HG03439 (cell line): ENCODE measurements around the gene STXBP1.

ENCODE experiments used
- ATAC-seq: cut with Tn5 transposase; IDR thresholded peaks from one replicate; pipeline ENCODE4 v1.9.1; 2021; ENCODE audit warnings: mild to moderate bottlenecking, moderate library complexity; ENCODE audit not compliant: unreplicated experiment

STXBP1 gene

GRCh38 chr9:127689329-127690000, 77.4 kb downstream of the STXBP1 start:
- no peak for ATAC-seq

- ATAC-seq: no peak
These were observed 78.7 kb downstream of the STXBP1 start for GRCh38 chr9:127690735-127691134.

GRCh38 chr9:127692071-127692470, 80.0 kb downstream of the STXBP1 start:
- ATAC-seq: no peak

- ATAC-seq: no peak
These were observed 81.1 kb downstream of the STXBP1 start for GRCh38 chr9:127693143-127693542.

DNA sequence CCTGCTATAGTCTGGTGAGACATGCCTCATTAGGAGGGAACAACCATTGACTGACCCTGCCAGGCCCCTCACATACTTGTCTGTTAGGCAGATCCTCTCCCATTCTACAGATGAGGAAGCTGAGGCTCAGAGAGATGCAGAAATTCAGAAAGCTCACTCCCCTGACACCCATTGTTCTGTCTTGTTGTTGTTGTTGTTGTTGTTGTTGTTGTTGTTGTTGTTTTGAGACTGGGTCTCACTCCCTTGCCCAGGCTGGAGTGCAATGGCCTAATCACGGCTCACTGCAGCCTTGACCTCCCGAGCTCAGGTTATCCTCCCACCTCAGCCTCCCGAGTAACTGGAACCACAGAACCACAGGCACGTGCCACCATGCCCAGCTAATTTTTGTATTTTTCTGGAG, 81.6 kb downstream of the STXBP1 start:
- ATAC-seq: no peak

DNA sequence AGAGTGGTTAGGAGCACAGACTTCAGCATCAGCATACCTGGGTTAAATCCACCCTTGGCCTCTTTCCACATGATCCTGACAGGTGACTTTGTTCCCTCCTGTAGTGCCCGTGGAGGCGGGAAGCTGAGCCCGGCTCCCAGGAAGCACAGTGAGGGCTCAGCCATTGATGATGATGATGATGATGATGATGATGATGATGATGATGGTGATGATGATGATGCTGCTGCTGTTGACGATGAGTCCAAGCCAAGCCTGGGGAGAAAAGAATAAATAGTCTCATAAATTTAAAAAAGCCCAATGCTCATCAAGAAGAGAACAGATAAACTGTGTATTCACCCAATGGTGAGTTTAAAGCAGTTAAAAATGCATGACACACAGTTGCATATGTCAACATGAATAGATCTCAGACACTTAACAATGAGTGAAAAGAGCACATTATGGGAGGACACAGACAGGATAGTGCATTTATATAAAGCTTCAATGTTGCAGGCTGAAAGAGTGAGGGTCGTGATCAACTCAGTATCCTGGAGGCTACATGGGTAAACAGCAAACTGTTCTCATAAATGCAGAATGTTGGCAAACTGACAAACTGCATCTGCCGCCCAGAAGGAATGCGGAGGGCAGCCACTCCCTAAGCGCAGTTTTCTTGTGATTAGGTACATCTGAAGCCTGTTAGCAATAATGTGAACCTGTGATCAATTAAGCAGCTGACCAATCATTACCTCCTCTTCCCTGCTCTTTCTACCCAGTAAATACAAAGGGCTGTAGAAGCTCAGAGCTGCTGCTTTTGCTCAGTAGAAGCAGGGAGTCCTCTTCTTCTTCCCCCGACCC, 83.0 kb downstream of the STXBP1 start:
- ATAC-seq: no peak

DNA sequence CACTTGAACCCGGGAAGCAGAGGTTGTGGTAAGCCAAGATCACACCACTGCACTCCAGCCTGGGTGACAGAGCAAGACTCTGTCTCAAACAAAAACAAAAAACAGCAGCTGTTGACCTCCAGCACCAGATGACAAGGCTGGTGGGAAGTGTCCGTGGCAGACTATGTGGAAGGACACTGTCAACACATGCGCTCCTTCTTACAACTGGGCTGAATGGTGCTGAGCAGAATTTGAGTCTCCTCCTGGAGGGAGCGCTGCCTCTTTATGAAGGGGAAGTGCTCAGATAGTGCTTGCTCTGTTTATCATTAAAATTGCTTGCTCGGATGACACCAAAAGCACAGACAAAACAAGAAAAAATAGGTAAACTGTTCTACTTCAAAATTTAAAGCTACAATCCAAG, 85.5 kb downstream of the STXBP1 start:
- ATAC-seq: no peak

GRCh38 chr9:127698386-127698785, 86.3 kb downstream of the STXBP1 start:
- no peak for ATAC-seq

DNA sequence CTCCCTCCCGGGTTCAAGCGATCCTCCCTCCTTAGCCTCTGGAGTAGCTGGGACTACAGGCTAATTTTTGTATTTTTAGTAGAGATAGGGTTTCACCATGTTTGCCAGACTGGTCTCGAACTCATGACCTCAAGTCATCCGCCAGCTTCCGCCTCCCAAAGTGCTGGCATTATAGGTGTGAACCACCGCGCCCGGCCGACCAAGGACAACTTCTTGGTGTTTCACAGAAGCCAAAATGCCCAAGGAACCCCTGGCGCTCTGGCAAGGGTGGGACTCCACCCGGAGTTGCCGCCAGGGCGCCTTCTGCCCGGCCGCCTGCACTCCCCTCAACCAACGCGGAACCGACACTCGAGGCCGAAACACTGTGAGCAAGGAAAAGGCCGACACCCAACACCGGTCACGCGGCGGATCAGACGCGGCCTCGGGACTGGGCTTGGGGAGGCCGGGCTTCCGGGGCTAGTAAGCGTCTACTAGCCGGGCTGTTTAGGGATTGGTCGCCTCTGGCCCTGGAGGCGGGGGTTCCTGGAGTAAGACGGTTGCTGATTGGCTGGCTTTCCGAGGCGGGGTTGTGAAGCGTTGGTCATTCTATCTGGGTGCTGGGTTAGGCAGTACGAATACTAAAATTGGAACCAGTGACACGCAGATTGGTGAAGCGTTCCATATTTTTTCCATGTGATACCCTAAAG, 87.1 kb downstream of the STXBP1 start:
- ATAC-seq: peak; percentile 67

- ATAC-seq: no peak
These were observed 88.1 kb downstream of the STXBP1 start for GRCh38 chr9:127700140-127700539.

- no peak for ATAC-seq
These were observed 88.6 kb downstream of the STXBP1 start for GRCh38 chr9:127700594-127701255.

- no peak for ATAC-seq
These were observed 91.3 kb downstream of the STXBP1 start for GRCh38 chr9:127703289-127703946.

DNA sequence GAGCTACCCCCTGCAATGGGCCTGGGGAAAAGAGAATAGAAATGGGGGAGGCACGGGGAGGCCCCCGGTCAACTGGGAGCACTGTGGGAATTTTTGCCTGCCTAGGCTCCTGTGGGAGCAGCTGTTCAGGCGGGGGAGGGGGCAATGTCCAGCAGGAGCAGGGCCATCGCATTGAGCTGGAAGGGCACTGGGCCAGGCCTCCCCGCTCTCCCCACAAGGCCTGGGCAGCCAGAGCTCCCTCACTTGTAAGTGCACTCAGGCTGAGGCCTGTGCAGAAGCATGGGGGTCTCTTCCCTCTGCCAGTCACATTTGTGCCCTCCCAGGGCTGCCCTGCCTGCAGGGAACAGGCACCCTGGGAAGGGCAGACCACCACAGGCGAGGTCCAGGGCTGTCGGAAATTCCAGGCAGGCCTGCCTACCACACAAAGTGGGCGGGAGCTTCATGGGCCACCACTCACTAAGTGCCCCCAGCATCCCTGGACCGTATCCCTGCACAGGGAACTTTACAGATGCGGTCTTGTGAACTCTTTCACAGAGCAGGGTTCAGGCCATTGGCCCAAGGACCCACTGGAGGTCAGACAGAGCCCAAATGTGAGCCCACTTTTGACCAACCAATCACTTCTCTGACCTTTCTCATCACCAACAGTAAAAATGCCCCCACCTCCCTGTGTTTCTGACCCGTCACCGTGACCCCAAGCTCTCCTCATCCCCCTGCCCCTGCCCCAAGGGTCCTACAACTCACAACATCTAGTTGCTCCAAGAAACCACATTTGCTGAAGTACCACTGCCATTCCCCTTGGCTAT, 93.7 kb downstream of the STXBP1 start:
- no peak for ATAC-seq

- ATAC-seq: no peak
These were observed 94.8 kb downstream of the STXBP1 start, which contains the start of gene CFAP157 for GRCh38 chr9:127706836-127707241. TSS of gene CFAP157 (plus strand) at chr9:127706988. CDS start at chr9:127707032, 44 bp downstream.

GRCh38 chr9:127707766-127708165, 95.7 kb downstream of the STXBP1 start:
- ATAC-seq: no peak

DNA sequence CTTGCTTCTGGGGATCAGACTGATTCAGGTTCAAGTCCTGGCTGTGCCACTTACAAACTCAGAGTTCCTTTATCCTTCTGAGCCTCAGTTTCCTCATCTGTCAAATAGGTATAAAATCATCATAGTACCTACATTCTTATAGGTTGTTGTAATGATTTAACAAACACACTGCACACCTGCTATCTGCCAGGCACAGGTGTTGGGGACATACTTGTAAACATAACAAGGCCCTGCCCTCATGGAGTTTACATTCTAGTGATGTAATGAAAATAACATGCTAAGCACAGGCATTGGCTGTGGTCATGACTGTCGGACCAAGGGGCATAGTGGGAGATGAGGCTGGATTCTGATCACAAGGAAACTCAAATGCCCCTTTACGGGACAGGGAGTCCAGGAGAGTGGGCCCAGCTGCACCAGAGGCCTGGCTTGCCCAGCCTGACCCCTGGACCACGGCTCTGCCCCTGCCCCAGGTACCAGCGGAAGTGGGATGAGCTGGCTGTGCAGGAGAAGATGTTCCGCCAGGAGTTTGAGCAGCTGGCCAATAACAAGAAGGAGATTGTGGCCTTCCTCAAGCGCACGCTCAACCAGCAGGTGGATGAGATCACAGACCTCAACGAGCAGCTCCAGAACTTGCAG, 97.0 kb downstream of the STXBP1 start:
- ATAC-seq: no peak

DNA sequence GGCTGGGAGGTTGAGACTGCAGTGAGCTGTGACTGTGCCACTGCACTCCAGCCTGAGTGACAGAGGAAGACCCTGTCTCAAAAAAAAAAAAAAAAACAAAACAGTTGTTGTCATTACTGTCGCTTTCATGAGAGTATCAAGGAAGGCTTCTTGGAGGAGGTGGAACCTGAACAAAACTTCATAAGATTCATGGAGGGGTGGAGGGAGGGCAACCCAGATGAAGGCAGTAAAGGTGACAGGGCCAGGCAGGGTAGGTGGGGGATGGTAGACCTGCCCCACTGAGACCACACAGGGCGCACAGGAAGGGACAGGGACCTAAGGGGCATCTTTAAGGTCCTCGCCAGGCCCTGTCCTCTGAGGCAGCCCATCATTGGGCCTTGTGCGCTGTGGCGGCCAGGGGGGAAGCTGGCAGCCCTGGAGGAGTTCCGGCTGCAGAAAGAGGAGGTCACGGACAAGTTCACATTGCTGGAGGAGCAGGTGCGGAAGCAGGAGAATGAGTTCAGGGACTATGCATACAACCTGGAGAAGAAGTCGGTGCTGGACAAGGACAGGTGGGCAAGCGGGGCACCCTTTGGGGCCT, 98.2 kb downstream of the STXBP1 start:
- ATAC-seq: no peak

DNA sequence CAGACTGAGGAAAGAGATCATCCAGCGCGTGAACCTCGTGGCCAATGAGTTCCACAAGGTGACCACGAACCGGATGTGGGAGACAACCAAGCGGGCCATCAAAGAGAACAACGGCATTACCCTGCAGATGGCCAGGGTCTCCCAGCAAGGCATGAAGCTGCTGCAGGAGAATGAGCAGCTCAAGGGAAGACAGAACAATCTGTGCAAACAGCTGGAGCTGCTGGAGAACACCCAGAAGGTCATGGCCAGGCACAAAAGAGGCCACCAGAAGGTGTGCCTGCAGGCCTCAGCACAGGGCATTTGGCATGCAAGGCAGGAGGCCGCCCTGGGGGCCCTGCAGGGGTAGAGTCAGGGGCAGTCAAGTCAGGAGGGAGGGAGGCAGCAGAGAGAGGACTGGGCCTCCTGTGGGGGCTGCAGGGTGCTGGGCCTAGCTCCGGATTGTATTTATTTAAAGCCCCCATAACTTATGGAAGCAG, 99.2 kb downstream of the STXBP1 start:
- ATAC-seq: no peak

GRCh38 chr9:127711831-127712274, 99.8 kb downstream of the STXBP1 start:
- ATAC-seq: no peak
